ENCODE results near the gene CYP17A1. TPM values are rescaled to one million over a fixed set of nuclear protein-coding genes. Genes with fewer than 3 reads are reported as not detected.

CYP17A1 gene
- total RNA-seq, 1 experiment from 2014 or later = not detected

DNA sequence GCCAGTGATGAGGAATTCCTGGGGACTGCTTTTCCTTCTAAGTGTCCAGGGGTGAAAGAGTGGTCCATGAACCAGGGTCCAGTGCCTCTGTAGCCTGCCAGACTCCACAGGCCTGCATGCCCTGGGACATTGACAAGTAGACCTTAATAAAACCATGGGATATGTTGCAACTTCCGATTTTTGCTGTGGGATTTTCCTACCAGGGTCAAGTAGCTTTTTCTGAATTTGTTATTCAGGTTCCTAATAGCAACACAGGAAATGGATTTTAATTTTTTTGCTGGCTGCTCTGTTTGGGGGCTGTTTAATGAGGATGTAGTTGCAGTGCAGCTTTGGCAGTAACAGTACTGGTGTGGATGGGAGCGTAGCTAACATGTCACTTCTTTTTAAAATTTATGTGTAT, 51.4 kb downstream of the CYP17A1 start:
- Mint-ChIP-seq H3K9me3 (ENCODE audit: low read depth, unreplicated experiment) (no peaks in the 10 kb centered on the region), H3K4me1 (ENCODE audit: low read depth, unreplicated experiment) (no peaks in the 10 kb centered on the region), H3K27me3 (ENCODE audit: unreplicated experiment) (no peaks in the 10 kb centered on the region), H3K4me3 (ENCODE audit: low read depth, unreplicated experiment) (no peak overlapping the region), H3K36me3 (ENCODE audit: insufficient read depth, unreplicated experiment) (no peaks in the 10 kb centered on the region), H3K27ac (ENCODE audit: unreplicated experiment) (no peak overlapping the region)
- BruUV-seq (replicated peaks) = no TSS peak
- intact Hi-C loops (cut with micrococcal nuclease; ENCODE audit: unreplicated experiment) = no loop called here
- CTCF ChIA-PET = no interaction called here
- DNase-seq = no peak
- TF ChIP-seq, protein P1, sequence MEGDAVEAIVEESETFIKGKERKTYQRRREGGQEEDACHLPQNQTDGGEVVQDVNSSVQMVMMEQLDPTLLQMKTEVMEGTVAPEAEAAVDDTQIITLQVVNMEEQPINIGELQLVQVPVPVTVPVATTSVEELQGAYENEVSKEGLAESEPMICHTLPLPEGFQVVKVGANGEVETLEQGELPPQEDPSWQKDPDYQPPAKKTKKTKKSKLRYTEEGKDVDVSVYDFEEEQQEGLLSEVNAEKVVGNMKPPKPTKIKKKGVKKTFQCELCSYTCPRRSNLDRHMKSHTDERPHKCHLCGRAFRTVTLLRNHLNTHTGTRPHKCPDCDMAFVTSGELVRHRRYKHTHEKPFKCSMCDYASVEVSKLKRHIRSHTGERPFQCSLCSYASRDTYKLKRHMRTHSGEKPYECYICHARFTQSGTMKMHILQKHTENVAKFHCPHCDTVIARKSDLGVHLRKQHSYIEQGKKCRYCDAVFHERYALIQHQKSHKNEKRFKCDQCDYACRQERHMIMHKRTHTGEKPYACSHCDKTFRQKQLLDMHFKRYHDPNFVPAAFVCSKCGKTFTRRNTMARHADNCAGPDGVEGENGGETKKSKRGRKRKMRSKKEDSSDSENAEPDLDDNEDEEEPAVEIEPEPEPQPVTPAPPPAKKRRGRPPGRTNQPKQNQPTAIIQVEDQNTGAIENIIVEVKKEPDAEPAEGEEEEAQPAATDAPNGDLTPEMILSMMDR (IDR thresholded peaks at IDR 0.05; ENCODE audit: unreplicated experiment) = no peak

DNA sequence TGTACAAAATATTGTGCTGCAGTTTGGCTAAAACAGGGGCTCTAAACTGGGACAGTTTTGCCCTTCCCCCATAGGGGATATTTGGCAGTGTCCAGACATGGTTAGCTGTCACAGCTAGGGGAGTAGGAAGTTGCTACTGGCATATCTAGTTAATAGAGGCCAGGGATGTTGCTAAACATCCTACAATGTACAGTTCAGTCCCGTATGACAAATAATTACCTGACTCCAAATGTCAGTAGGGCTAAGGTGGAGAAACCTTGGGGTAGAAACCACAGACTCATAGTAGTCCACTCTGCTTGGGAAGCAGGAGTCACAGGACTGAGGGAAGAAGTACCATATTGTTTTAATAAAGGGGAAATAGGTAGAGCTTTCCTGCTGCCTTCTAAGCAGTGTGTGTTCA, 53.6 kb downstream of the CYP17A1 start:
- peaks cover 8% of the 10 kb centered on the region for H3K4me1 Mint-ChIP-seq (ENCODE audit: low read depth, unreplicated experiment)
- H3K27ac Mint-ChIP-seq (ENCODE audit: unreplicated experiment) = no peak overlapping the region
- TF ChIP-seq, protein P1 (IDR thresholded peaks at IDR 0.05; ENCODE audit: unreplicated experiment) = no peak
- BruUV-seq (replicated peaks) = no TSS peak
- H3K27me3 Mint-ChIP-seq (ENCODE audit: unreplicated experiment) = no peaks in the 10 kb centered on the region
- CTCF ChIA-PET = no interaction called here
- DNase-seq = no peak
- no peaks in the 10 kb centered on the region for H3K9me3 Mint-ChIP-seq (ENCODE audit: low read depth, unreplicated experiment)
- H3K4me3 Mint-ChIP-seq (ENCODE audit: low read depth, unreplicated experiment) = no peak overlapping the region
- intact Hi-C loops (cut with micrococcal nuclease; ENCODE audit: unreplicated experiment) = no loop called here
- no peaks in the 10 kb centered on the region for H3K36me3 Mint-ChIP-seq (ENCODE audit: insufficient read depth, unreplicated experiment)

DNA sequence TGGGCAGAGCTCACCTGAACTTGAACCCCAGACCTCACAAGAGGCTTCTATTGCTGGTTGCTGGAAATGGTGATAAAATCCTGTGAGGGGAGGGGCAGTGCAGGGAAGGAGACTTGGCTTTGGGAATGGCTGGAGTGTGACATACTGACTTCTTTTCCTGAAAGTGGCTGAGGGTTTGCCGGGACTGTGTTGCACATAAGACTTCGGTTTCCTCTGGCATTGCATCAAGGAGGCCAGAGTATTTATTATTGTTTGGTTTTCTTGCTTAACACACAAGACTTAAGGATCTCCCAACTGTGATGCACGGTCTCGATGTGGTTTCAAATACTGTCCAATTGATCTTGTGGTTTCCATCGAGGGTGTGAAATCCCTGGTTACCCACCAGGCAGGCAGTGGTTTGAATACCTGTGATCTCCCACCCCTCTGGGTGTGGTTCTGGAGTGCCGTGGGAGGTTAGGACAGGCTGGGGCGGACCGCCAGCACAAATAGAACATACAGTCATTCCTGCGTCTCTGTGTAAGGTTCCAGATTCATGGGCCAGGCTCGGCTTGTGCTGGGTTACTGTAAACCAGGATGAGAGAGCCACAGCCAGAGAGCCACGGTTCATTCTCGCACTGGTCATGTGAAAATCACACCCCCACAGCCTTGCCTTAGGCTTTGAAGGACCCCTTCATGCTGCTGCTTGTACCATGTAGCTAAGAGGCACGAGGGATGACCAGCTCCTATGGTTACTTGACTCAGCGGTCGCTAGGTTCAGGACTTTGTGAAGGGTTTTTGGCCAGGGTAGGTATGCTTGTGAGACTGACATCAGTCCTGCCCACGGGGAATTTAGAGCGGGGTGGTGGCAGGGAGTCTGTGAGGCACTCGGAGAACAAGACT, 54.3 kb downstream of the CYP17A1 start:
- Mint-ChIP-seq H3K27ac (ENCODE audit: unreplicated experiment) (no peak overlapping the region), H3K4me3 (ENCODE audit: low read depth, unreplicated experiment) (no peak overlapping the region), H3K9me3 (ENCODE audit: low read depth, unreplicated experiment) (no peaks in the 10 kb centered on the region), H3K27me3 (ENCODE audit: unreplicated experiment) (no peaks in the 10 kb centered on the region), H3K4me1 (ENCODE audit: low read depth, unreplicated experiment) (peaks cover 8% of the 10 kb centered on the region), H3K36me3 (ENCODE audit: insufficient read depth, unreplicated experiment) (no peaks in the 10 kb centered on the region)
- BruUV-seq (replicated peaks) = no TSS peak
- intact Hi-C loops (cut with micrococcal nuclease; ENCODE audit: unreplicated experiment) = no loop called here
- TF ChIP-seq, protein P1 (IDR thresholded peaks at IDR 0.05; ENCODE audit: unreplicated experiment) = no peak
- no peak for DNase-seq
- CTCF ChIA-PET = no interaction called here

DNA sequence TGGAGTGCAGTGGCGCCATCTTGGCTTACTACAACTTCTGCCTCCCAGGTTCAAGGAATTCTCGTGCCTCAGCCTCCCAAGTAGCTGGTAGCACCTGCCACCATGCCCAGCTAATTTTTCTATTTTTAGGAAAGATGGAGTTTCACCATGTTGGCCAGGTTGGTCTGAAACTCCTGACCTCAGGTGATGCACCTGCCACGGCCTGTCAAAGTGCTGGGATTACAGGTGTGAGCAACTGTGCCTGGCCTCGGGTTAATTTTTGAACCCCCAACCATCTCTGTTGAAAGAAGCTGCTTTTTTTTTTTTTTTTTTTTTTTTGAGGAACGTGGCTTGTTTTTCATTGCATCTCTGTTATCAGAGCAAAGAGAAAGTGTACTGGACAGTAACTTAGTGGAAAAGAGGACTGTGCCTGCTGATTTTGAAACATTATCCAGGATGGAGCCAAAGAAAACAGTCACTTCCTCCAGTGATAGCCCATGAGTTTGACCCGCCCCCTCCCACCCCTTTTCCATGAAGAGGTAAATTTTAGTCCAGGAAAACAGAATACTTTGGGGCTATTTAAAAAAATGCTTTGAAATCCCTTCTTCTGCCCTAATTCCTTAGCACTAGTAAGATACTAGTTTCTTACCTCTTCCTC, 55.2 kb downstream of the CYP17A1 start:
- no peaks in the 10 kb centered on the region for H3K9me3 Mint-ChIP-seq (ENCODE audit: low read depth, unreplicated experiment)
- no peaks in the 10 kb centered on the region for H3K36me3 Mint-ChIP-seq (ENCODE audit: insufficient read depth, unreplicated experiment)
- no peak overlapping the region for H3K4me3 Mint-ChIP-seq (ENCODE audit: low read depth, unreplicated experiment)
- intact Hi-C loops (cut with micrococcal nuclease; ENCODE audit: unreplicated experiment) = no loop called here
- CTCF ChIA-PET = no interaction called here
- no TSS peak for BruUV-seq (replicated peaks)
- H3K27me3 Mint-ChIP-seq (ENCODE audit: unreplicated experiment) = no peaks in the 10 kb centered on the region
- H3K27ac Mint-ChIP-seq (ENCODE audit: unreplicated experiment) = no peak overlapping the region
- no peak for DNase-seq
- peaks cover 8% of the 10 kb centered on the region for H3K4me1 Mint-ChIP-seq (ENCODE audit: low read depth, unreplicated experiment)
- TF ChIP-seq, protein P1 (IDR thresholded peaks at IDR 0.05; ENCODE audit: unreplicated experiment) = no peak

Measured in Calu3 (cell line).